Osteoblast (primary cell): ENCODE results near the gene NAPEPLD. TPM values are rescaled to one million over a fixed set of nuclear protein-coding genes. Genes with fewer than 3 reads are reported as not detected.
"Not testable (repeated sequence)": the region's sequence is repeated elsewhere in the genome, so short reads cannot be mapped to it uniquely, and the experiment has no call there.

Experiments used
- DNase-seq: peaks from one replicate; pipeline ENCODE4 v3.0.0; 2011; ENCODE audit warnings: low spot score, mixed read lengths; ENCODE audit not compliant: insufficient read length; ENCODE audit errors: missing footprints
- H2AFZ ChIP-seq: 2 replicates; pipeline ENCODE4 v1.6.0; 2011; ENCODE audit warnings: mild to moderate bottlenecking, low read length
- H3K27ac ChIP-seq: 2 replicates; pipeline ENCODE4 v1.5.1; 2011; ENCODE audit warnings: mild to moderate bottlenecking, low read depth, low read length, moderate library complexity
- H3K27me3 ChIP-seq: 2 replicates; pipeline ENCODE4 v1.6.0; 2012; ENCODE audit warnings: mild to moderate bottlenecking, control low read depth, inconsistent platforms, low read length, moderate library complexity; ENCODE audit not compliant: insufficient read depth
- H3K36me3 ChIP-seq: 2 replicates; pipeline ENCODE4 v1.5.1; 2011; ENCODE audit warnings: mild to moderate bottlenecking, low read length, control low read depth, moderate library complexity; ENCODE audit not compliant: insufficient read depth
- H3K4me1 ChIP-seq: 2 replicates; pipeline ENCODE4 v1.5.1; 2011; ENCODE audit warnings: mild to moderate bottlenecking, low read length, control low read depth, moderate library complexity; ENCODE audit not compliant: insufficient read depth
- H3K4me2 ChIP-seq: 2 replicates; pipeline ENCODE4 v1.6.0; 2011; ENCODE audit warnings: mild to moderate bottlenecking, low read length; ENCODE audit not compliant: insufficient read depth
- H3K4me3 ChIP-seq: fragments of 200-600 bp; sonication (generic); 3 replicates; pipeline ENCODE4 v1.5.1; 2012; ENCODE audit warnings: mild to moderate bottlenecking, low read length, inconsistent platforms; ENCODE audit not compliant: insufficient read depth
- H3K79me2 ChIP-seq: 2 replicates; pipeline ENCODE4 v1.6.0; 2012; ENCODE audit warnings: mild to moderate bottlenecking, low read length, control low read depth, inconsistent platforms; ENCODE audit not compliant: insufficient read depth
- H3K9me3 ChIP-seq: 2 replicates; pipeline ENCODE4 v1.5.1; 2011; ENCODE audit warnings: low read depth, low read length, control low read depth
- H4K20me1 ChIP-seq: 2 replicates; pipeline ENCODE4 v1.6.0; 2012; ENCODE audit warnings: mild to moderate bottlenecking, low read length, control low read depth; ENCODE audit not compliant: insufficient read depth
- total RNA-seq: library from RNA; depleted of rRNA; stranded (reverse); fragments of >200 nt; gene quantifications from 2 replicates; pipeline ENCODE4 v1.2.3, GENCODE V29; 2012
- TF ChIP-seq, protein P1 (sequence below): IDR thresholded peaks from 2 replicates; pipeline ENCODE4 v1.5.1; 2011; ENCODE audit warnings: mild to moderate bottlenecking, low read depth, low read length, moderate library complexity; ENCODE audit errors: extremely low read depth

The NAPEPLD gene
- total RNA-seq, 1 donor: 10.1 TPM

- Histone ChIP-seq H3K4me1 (no peaks in the 10 kb centered on the region), H3K9me3 (no peaks in the 10 kb centered on the region), H3K27ac (no peak overlapping the region), H3K79me2 (no peaks in the 10 kb centered on the region), H2AFZ (no peak overlapping the region), H3K27me3 (no peaks in the 10 kb centered on the region), H4K20me1 (no peaks in the 10 kb centered on the region), H3K36me3 (no peaks in the 10 kb centered on the region), H3K4me2 (no peak overlapping the region), H3K4me3 (no peak overlapping the region)
- TF ChIP-seq, protein P1, sequence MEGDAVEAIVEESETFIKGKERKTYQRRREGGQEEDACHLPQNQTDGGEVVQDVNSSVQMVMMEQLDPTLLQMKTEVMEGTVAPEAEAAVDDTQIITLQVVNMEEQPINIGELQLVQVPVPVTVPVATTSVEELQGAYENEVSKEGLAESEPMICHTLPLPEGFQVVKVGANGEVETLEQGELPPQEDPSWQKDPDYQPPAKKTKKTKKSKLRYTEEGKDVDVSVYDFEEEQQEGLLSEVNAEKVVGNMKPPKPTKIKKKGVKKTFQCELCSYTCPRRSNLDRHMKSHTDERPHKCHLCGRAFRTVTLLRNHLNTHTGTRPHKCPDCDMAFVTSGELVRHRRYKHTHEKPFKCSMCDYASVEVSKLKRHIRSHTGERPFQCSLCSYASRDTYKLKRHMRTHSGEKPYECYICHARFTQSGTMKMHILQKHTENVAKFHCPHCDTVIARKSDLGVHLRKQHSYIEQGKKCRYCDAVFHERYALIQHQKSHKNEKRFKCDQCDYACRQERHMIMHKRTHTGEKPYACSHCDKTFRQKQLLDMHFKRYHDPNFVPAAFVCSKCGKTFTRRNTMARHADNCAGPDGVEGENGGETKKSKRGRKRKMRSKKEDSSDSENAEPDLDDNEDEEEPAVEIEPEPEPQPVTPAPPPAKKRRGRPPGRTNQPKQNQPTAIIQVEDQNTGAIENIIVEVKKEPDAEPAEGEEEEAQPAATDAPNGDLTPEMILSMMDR: no peak
- DNase-seq: no peak
Measured at GRCh38 chr7:103058122-103058521, 90.8 kb downstream of the NAPEPLD start.

DNA sequence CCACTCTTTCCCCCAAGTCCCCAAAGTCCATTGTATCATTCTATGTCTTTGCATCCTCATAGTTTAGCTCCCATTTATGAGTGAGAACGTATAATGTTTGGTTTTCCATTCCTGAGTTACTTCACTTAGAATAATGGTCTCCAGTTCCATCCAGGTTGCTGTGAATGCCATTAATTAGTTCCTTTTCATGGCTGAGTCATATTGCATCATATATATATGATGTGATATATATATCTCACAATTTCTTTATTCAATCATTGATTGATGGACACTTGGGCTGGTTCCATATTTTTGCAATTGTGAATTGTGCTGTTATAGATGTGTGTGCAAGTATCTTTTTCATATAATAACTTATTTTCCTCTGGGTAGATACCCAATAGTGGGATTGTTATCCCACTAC is 92.9 kb downstream of the NAPEPLD start:
- H3K4me2 ChIP-seq, H3K4me3 ChIP-seq, H3K27ac ChIP-seq, DNase-seq, H3K9me3 ChIP-seq, H4K20me1 ChIP-seq, H3K27me3 ChIP-seq, H3K36me3 ChIP-seq, H3K4me1 ChIP-seq, H2AFZ ChIP-seq, H3K79me2 ChIP-seq: not testable (repeated sequence)

DNA sequence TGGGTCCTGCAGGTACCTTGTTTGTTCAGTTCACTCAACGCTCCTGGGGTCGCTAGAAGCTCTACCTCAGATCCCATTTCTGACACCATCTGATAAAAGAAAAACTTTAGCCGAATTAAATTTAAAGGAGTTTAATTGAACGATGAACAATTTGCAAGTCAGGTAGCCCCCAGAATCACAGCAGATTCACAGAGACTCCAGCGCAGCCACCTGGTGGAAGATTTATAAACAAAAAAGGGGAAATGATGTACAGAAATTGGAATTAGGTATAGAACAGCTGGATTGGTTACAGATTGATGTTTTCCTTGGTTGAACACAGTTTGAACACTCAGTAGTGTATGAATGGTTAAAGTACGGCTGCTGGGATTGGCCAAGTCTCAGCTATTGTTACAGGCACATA is 97.4 kb downstream of the NAPEPLD start:
- Histone ChIP-seq H3K4me2 (no peak overlapping the region), H2AFZ (no peak overlapping the region), H3K79me2 (no peaks in the 10 kb centered on the region), H3K36me3 (no peaks in the 10 kb centered on the region), H3K4me3 (no peak overlapping the region), H3K4me1 (no peaks in the 10 kb centered on the region), H3K27me3 (no peaks in the 10 kb centered on the region), H3K9me3 (peaks cover 3% of the 10 kb centered on the region), H4K20me1 (no peaks in the 10 kb centered on the region), H3K27ac (no peak overlapping the region)
- TF ChIP-seq, protein P1: no peak
- DNase-seq: no peak

Other genes starting within 250 kb of the NAPEPLD start
- gene LRRC17, start 236.1 kb downstream of the NAPEPLD start, total RNA-seq: 12.3 and 14.4 TPM in 2 replicates
- gene FBXL13, start 74.3 kb downstream of the NAPEPLD start, total RNA-seq: 2.1 and 2.2 TPM in 2 replicates
- 34.4 and 45.1 TPM in 2 replicates for gene ARMC10, start 74.0 kb downstream of the NAPEPLD start, total RNA-seq
- 79.6 and 83.4 TPM in 2 replicates for gene PMPCB, start 148.3 kb upstream of the NAPEPLD start, total RNA-seq
- 15.9 and 19.2 TPM in 2 replicates for gene DNAJC2, start 195.7 kb upstream of the NAPEPLD start, total RNA-seq
- gene PSMC2, start 198.5 kb upstream of the NAPEPLD start, total RNA-seq: 184 TPM in 2 replicates